Hepatocyte (in vitro differentiated cells): ENCODE data around the gene COQ9.

Source experiments
- EZH2 ChIP-seq: fragments of 200-600 bp; sonication (generic); IDR thresholded peaks from 2 replicates; pipeline ENCODE4 v1.6.1; 2016; ENCODE audit warnings: antibody characterized with exemption, mild to moderate bottlenecking, borderline replicate concordance
- EZH2phosphoT487 ChIP-seq: fragments of 200-600 bp; sonication (generic); IDR thresholded peaks from one replicate; pipeline ENCODE4 v1.6.1; 2018; ENCODE audit warnings: antibody characterized with exemption, mild to moderate bottlenecking, low read depth, moderate library complexity; ENCODE audit not compliant: unreplicated experiment, severe bottlenecking
- TF ChIP-seq, protein P1 (sequence below): fragments of 200-600 bp; sonication (generic); IDR thresholded peaks from 2 replicates; pipeline ENCODE4 v1.5.1; 2016; ENCODE audit warnings: antibody characterized with exemption, mild to moderate bottlenecking; ENCODE audit not compliant: poor library complexity

DNA sequence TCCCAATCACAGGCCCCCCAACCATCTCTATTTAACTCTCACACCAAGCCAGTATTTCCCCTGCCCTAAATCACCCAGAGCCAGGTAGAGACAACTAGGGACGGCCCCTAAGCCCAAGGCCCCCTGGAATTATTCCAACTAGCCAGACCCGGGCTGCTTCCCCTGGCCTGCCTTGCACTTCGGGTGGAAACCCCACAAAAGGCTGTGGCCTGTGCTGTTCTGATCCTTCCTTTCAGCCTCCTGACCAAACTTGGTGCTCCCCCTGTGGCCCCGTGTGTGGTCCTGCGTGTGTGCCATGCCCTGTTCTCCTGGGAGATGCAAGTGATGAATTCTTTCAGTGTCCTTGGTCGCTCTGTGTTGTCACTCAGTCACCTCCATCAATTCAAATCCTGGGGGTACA, 27.8 kb upstream of the COQ9 start:
- TF ChIP-seq, protein P1, sequence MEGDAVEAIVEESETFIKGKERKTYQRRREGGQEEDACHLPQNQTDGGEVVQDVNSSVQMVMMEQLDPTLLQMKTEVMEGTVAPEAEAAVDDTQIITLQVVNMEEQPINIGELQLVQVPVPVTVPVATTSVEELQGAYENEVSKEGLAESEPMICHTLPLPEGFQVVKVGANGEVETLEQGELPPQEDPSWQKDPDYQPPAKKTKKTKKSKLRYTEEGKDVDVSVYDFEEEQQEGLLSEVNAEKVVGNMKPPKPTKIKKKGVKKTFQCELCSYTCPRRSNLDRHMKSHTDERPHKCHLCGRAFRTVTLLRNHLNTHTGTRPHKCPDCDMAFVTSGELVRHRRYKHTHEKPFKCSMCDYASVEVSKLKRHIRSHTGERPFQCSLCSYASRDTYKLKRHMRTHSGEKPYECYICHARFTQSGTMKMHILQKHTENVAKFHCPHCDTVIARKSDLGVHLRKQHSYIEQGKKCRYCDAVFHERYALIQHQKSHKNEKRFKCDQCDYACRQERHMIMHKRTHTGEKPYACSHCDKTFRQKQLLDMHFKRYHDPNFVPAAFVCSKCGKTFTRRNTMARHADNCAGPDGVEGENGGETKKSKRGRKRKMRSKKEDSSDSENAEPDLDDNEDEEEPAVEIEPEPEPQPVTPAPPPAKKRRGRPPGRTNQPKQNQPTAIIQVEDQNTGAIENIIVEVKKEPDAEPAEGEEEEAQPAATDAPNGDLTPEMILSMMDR, result no peak
- no peak for TF ChIP-seq EZH2
- no peak for TF ChIP-seq EZH2phosphoT487
